ENCODE data around the gene IRS2. TPM values are rescaled to one million over a fixed set of nuclear protein-coding genes. Genes with fewer than 3 reads are reported as not detected.

The IRS2 gene
- total and polyA plus RNA-seq, 2 donors = 1.4 to 9.1 TPM

DNA sequence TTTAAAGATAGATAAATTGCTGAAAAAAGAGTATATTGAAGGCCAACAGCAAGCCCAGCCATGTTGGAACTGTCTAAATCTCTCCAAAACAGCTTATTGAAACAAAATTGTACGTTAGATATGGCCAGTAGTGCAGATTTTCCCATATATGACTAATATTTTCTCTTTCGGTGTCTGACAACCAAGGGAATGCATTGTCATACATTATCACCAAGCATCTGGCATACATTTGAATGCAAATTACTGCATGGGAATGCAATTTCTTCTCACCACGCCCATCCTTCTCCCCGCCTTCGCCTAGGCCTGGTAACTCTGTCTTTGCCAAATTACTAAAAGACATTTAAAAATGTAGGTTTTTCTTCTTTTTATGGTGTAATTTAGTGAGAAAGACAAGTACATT, 32.5 kb upstream of the IRS2 start:
- Histone ChIP-seq H3K36me3 (ENCODE audit: control insufficient read depth in 2 of 2, insufficient read depth in 2 of 2, low read length in 1 of 2) (no peaks in the 10 kb centered on the region), H3K9me3 (ENCODE audit: control insufficient read depth in 2 of 2, insufficient read depth in 1 of 2, low read length in 1 of 2) (no peaks in the 10 kb centered on the region), H3K4me1 (ENCODE audit: control insufficient read depth in 2 of 2, insufficient read depth in 2 of 2, low read length in 2 of 2) (no peaks in the 10 kb centered on the region), H3K27ac (ENCODE audit: low read depth in 1 of 2, low read length in 1 of 2) (no peak overlapping the region), H3K4me3 (ENCODE audit: low read length in 2 of 2) (no peak overlapping the region), H3K27me3 (ENCODE audit: control insufficient read depth in 2 of 2, insufficient read depth in 1 of 2, low read length in 1 of 2) (peaks cover 0 to 7% of the 10 kb centered on the region in 2 donors)
- WGBS = 93% methylated on average over 5 of the region's 5 CpGs
- DNase-seq (ENCODE audit: low read depth in 6 of 9, low spot score in 9 of 9) = no peak

GRCh38 chr13:109817591-109818535, 31.5 kb upstream of the IRS2 start:
- Histone ChIP-seq H3K9me3 (ENCODE audit: control insufficient read depth in 2 of 2, insufficient read depth in 1 of 2, low read length in 1 of 2) (no peaks in the 10 kb centered on the region), H3K4me3 (ENCODE audit: low read length in 2 of 2) (no peak overlapping the region), H3K27ac (ENCODE audit: low read depth in 1 of 2, low read length in 1 of 2) (no peak overlapping the region), H3K27me3 (ENCODE audit: control insufficient read depth in 2 of 2, insufficient read depth in 1 of 2, low read length in 1 of 2) (peaks cover 0 to 7% of the 10 kb centered on the region in 2 donors), H3K4me1 (ENCODE audit: control insufficient read depth in 2 of 2, insufficient read depth in 2 of 2, low read length in 2 of 2) (no peaks in the 10 kb centered on the region), H3K36me3 (ENCODE audit: control insufficient read depth in 2 of 2, insufficient read depth in 2 of 2, low read length in 1 of 2) (no peaks in the 10 kb centered on the region)
- no peak for DNase-seq (ENCODE audit: low read depth in 6 of 9, low spot score in 9 of 9)
- 70% methylated on average over 9 of the region's 9 CpGs for WGBS

DNA sequence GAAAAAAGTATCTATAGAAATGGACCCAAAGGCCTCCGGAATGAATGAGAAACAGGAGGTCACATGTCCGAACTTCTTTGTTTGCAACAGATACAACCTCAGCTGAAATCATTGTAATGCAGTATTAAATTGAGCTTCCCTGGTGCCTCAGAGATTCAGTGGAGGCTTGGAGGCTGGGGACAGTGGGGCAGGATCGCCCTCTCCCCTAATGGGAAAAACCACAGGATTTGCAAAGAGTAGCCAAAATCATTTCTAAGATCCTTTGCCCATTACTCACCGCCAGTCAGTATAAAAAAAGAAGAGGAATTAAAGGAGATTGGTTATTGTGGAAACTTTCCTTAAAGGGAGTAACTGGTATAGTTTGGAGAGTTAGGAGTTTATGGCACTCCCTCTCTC, 30.4 kb upstream of the IRS2 start:
- no peaks in the 10 kb centered on the region for H3K36me3 ChIP-seq (ENCODE audit: control insufficient read depth in 2 of 2, insufficient read depth in 2 of 2, low read length in 1 of 2)

DNA sequence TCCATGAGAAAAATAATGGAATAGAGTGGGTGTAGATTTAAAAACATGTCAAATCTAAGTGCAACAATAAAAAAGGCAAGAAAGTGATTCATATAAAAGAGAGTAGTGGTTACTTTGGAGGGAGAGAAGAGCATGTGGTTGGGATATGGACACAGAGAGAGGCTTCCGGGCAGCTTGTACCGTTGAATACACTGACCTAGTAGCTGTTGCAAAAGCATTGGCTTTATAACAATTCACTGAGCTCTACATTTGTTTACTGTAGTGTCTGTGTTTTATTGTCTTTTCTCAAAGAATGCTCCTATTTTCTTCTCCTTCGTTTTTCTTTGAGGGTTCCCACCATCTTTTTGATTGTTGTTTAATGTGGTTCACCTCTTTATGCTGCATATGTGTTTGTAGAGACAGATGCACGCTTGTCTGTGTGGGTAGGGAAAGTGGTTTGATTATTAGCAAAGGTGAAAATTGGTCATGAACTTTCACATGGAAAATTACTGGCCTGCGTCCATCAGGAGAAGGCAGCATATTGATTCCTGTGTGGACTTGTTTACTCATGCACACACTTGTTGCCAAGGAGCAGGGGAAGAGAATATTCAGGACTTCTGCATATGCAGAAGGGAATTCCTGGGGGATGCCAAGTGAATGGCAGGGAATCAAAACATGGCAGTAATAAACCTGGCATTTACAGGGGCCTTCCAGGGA, 29.9 kb upstream of the IRS2 start:
- Histone ChIP-seq H3K9me3 (ENCODE audit: control insufficient read depth in 2 of 2, insufficient read depth in 1 of 2, low read length in 1 of 2) (no peaks in the 10 kb centered on the region), H3K27me3 (ENCODE audit: control insufficient read depth in 2 of 2, insufficient read depth in 1 of 2, low read length in 1 of 2) (peaks cover 0 to 7% of the 10 kb centered on the region in 2 donors), H3K4me1 (ENCODE audit: control insufficient read depth in 2 of 2, insufficient read depth in 2 of 2, low read length in 2 of 2) (no peaks in the 10 kb centered on the region), H3K4me3 (ENCODE audit: low read length in 2 of 2) (no peak overlapping the region), H3K36me3 (ENCODE audit: control insufficient read depth in 2 of 2, insufficient read depth in 2 of 2, low read length in 1 of 2) (no peaks in the 10 kb centered on the region), H3K27ac (ENCODE audit: low read depth in 1 of 2, low read length in 1 of 2) (no peak overlapping the region)
- no peak for DNase-seq (ENCODE audit: low read depth in 6 of 9, low spot score in 9 of 9)
- WGBS = 69% methylated on average over 5 of the region's 5 CpGs

More for the DNA sequence above, 30.4 kb upstream of the IRS2 start:
- Histone ChIP-seq H3K4me1 (ENCODE audit: control insufficient read depth in 2 of 2, insufficient read depth in 2 of 2, low read length in 2 of 2) (no peaks in the 10 kb centered on the region), H3K27me3 (ENCODE audit: control insufficient read depth in 2 of 2, insufficient read depth in 1 of 2, low read length in 1 of 2) (peaks cover 0 to 7% of the 10 kb centered on the region in 2 donors), H3K27ac (ENCODE audit: low read depth in 1 of 2, low read length in 1 of 2) (no peak overlapping the region), H3K9me3 (ENCODE audit: control insufficient read depth in 2 of 2, insufficient read depth in 1 of 2, low read length in 1 of 2) (no peaks in the 10 kb centered on the region), H3K4me3 (ENCODE audit: low read length in 2 of 2) (no peak overlapping the region)
- 94% methylated on average over 4 of the region's 4 CpGs for WGBS
- no peak for DNase-seq (ENCODE audit: low read depth in 6 of 9, low spot score in 9 of 9)

DNA sequence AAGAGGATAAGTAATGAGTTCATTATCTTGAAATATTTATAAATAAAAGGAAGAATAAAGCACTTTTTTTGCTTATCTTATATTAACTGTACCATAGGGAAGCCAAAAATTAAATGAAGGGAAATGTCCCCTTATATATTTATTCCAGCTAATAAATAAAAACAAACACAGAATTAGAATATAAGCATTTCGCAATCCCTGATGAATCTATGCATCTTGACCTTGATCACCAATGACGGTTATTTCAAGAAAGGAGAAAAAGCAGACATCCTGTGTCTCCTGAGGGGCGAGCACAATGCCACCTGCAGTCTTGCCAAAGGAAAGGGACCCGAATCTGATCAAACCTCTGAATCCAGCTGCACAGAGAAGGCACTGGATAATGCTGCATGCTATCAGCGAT, 29.3 kb upstream of the IRS2 start:
- no peaks in the 10 kb centered on the region for H3K9me3 ChIP-seq (ENCODE audit: control insufficient read depth in 2 of 2, insufficient read depth in 1 of 2, low read length in 1 of 2)
- H3K4me3 ChIP-seq (ENCODE audit: low read length in 2 of 2) = no peak overlapping the region
- 91% methylated on average over 5 of the region's 5 CpGs for WGBS
- H3K27me3 ChIP-seq (ENCODE audit: control insufficient read depth in 2 of 2, insufficient read depth in 1 of 2, low read length in 1 of 2) = peaks cover 0 to 7% of the 10 kb centered on the region in 2 donors
- no peak for DNase-seq (ENCODE audit: low read depth in 6 of 9, low spot score in 9 of 9)
- H3K4me1 ChIP-seq (ENCODE audit: control insufficient read depth in 2 of 2, insufficient read depth in 2 of 2, low read length in 2 of 2) = no peaks in the 10 kb centered on the region
- no peak overlapping the region for H3K27ac ChIP-seq (ENCODE audit: low read depth in 1 of 2, low read length in 1 of 2)
- H3K36me3 ChIP-seq (ENCODE audit: control insufficient read depth in 2 of 2, insufficient read depth in 2 of 2, low read length in 1 of 2) = no peaks in the 10 kb centered on the region

- DNase-seq (ENCODE audit: low read depth in 6 of 9, low spot score in 9 of 9) = no peak
- no peaks in the 10 kb centered on the region for H3K9me3 ChIP-seq (ENCODE audit: control insufficient read depth in 2 of 2, insufficient read depth in 1 of 2, low read length in 1 of 2)
- H3K4me3 ChIP-seq (ENCODE audit: low read length in 2 of 2) = no peak overlapping the region
- H3K36me3 ChIP-seq (ENCODE audit: control insufficient read depth in 2 of 2, insufficient read depth in 2 of 2, low read length in 1 of 2) = no peaks in the 10 kb centered on the region
- no peak overlapping the region for H3K27ac ChIP-seq (ENCODE audit: low read depth in 1 of 2, low read length in 1 of 2)
- H3K4me1 ChIP-seq (ENCODE audit: control insufficient read depth in 2 of 2, insufficient read depth in 2 of 2, low read length in 2 of 2) = no peaks in the 10 kb centered on the region
- peaks cover 0 to 5% of the 10 kb centered on the region in 2 donors for H3K27me3 ChIP-seq (ENCODE audit: control insufficient read depth in 2 of 2, insufficient read depth in 1 of 2, low read length in 1 of 2)
These were observed 27.3 kb upstream of the IRS2 start for GRCh38 chr13:109813663-109814062.

GRCh38 chr13:109812382-109812781, 26.0 kb upstream of the IRS2 start:
- Histone ChIP-seq H3K9me3 (ENCODE audit: control insufficient read depth in 2 of 2, insufficient read depth in 1 of 2, low read length in 1 of 2) (no peaks in the 10 kb centered on the region), H3K4me3 (ENCODE audit: low read length in 2 of 2) (no peak overlapping the region), H3K4me1 (ENCODE audit: control insufficient read depth in 2 of 2, insufficient read depth in 2 of 2, low read length in 2 of 2) (no peaks in the 10 kb centered on the region), H3K27me3 (ENCODE audit: control insufficient read depth in 2 of 2, insufficient read depth in 1 of 2, low read length in 1 of 2) (peaks cover 0 to 2% of the 10 kb centered on the region in 2 donors), H3K36me3 (ENCODE audit: control insufficient read depth in 2 of 2, insufficient read depth in 2 of 2, low read length in 1 of 2) (no peaks in the 10 kb centered on the region), H3K27ac (ENCODE audit: low read depth in 1 of 2, low read length in 1 of 2) (no peak overlapping the region)
- 88% methylated on average over 8 of the region's 8 CpGs for WGBS
- no peak for DNase-seq (ENCODE audit: low read depth in 6 of 9, low spot score in 9 of 9)

DNA sequence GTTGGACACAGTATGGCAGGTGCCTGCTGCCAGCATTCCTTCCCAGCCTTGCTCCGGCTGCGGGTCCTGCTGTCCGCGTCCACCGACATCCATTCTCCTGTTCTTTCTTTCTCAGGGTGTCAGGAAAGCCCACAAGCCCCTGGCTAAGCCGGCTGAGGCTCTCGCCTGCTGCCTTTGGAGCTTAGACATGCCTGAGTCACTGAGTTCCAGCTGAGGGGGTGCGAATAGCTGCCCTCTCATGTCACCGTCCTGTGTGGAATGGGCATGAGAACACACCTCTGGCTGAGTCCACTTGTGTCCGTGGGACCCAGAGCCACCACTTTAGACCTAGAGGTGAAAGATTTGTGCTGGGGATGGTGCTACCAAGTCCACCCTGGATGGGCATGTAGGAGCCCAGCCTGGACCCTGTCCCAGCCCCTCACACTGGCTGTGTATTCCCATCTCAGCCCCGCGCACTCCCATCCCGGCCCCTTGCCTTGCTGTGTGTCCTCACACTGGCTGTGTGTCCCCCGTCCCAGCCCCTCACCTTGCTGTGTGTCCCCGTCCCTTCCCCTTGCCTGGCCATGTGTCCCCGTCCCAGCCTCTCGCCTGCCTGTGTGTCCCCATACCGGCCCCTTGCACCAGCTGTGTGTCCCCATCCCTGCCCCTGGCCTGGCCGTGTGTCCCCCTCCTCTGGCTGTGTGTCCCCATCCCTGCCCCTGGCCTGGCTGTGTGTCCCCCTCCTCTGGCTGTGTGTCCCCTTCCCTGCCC, 24.6 kb upstream of the IRS2 start:
- Histone ChIP-seq H3K27ac (ENCODE audit: low read depth in 1 of 2, low read length in 1 of 2) (no peak overlapping the region), H3K27me3 (ENCODE audit: control insufficient read depth in 2 of 2, insufficient read depth in 1 of 2, low read length in 1 of 2) (peaks cover 0 to 2% of the 10 kb centered on the region in 2 donors), H3K4me3 (ENCODE audit: low read length in 2 of 2) (no peak overlapping the region), H3K9me3 (ENCODE audit: control insufficient read depth in 2 of 2, insufficient read depth in 1 of 2, low read length in 1 of 2) (no peaks in the 10 kb centered on the region), H3K4me1 (ENCODE audit: control insufficient read depth in 2 of 2, insufficient read depth in 2 of 2, low read length in 2 of 2) (no peaks in the 10 kb centered on the region), H3K36me3 (ENCODE audit: control insufficient read depth in 2 of 2, insufficient read depth in 2 of 2, low read length in 1 of 2) (no peaks in the 10 kb centered on the region)
- WGBS = 94% methylated on average over 19 of the region's 19 CpGs
- DNase-seq (ENCODE audit: low read depth in 6 of 9, low spot score in 9 of 9) = no peak
